ENCODE measurements around the gene CFP.

- no peak for TF ChIP-seq CTCF (IDR thresholded peaks at IDR 0.05)
- TF ChIP-seq POLR2A (IDR thresholded peaks at IDR 0.05) = no peak
- no peak for TF ChIP-seq EP300 (IDR thresholded peaks at IDR 0.05; ENCODE audit: low read depth)
Observed at GRCh38 chrX:47605024-47605423, 24.7 kb downstream of the CFP start.
